H1 (cell line): ENCODE results near the gene MCEMP1. TPM values are rescaled to one million over a fixed set of nuclear protein-coding genes. Genes with fewer than 3 reads are reported as not detected.

Experiments
- BRCA1 ChIP-seq: IDR thresholded peaks from 2 replicates; pipeline ENCODE4 v1.6.1; 2012; ENCODE audit warnings: low read depth, low read length, improper control_type of control experiment
- CHD1 ChIP-seq: IDR thresholded peaks from 2 replicates; pipeline ENCODE4 v1.6.1; 2012; ENCODE audit warnings: low read depth, low read length, improper control_type of control experiment
- CTBP2 ChIP-seq: IDR thresholded peaks from 2 replicates; pipeline ENCODE4 v1.7.0; 2011; ENCODE audit warnings: borderline replicate concordance, mild to moderate bottlenecking, moderate library complexity, mixed read lengths, low read length; ENCODE audit not compliant: insufficient read depth, insufficient read length
- CTCF ChIP-seq, 3 experiments: IDR thresholded peaks; 1 replicate in 2 of 3; 2 replicates in 1 of 3; pipeline versions ENCODE4 v1.5.1 to v1.6.1; 2011; ENCODE audit warnings: low read length in 3 of 3, mild to moderate bottlenecking in 3 of 3, inconsistent platforms in 2 of 3, low read depth in 1 of 3, moderate library complexity in 1 of 3; ENCODE audit not compliant: insufficient read depth in 1 of 3; ENCODE audit errors: control extremely low read depth in 1 of 3
- JUND ChIP-seq: IDR thresholded peaks from 2 replicates; pipeline ENCODE4 v1.6.1; 2011; ENCODE audit warnings: mild to moderate bottlenecking, improper control_type of control experiment, low read length
- RXRA ChIP-seq: IDR thresholded peaks from 2 replicates; pipeline ENCODE4 v1.6.1; 2011; ENCODE audit warnings: low read depth, mild to moderate bottlenecking, low read length, moderate library complexity; ENCODE audit not compliant: insufficient read depth
- polyA plus RNA-seq, 7 experiments: library from polyadenylated mRNA; depleted of rRNA in 3 of 7; stranded (reverse) in 5 of 7; unstranded in 2 of 7; fragments of >200 nt in 5 of 7; fragments of 200-250 nt in 2 of 7; gene quantifications; 1 replicate in 5 of 7; 2 replicates in 1 of 7; 4 replicates in 1 of 7; pipeline versions ENCODE4 v1.2.1 to v1.2.3, GENCODE V29; 2011 to 2013; ENCODE audit warnings: missing spikeins in 2 of 7, mixed read lengths in 2 of 7
- total RNA-seq: library from RNA; stranded (reverse); fragmentation: NEBNext Ultra II Directional; extraction: Animal tissue kit (Norgen Biotek cat#: 25700); gene quantifications from 2 replicates; pipeline ENCODE4 v1.2.1, GENCODE V29; 2021

Gene MCEMP1
- total and polyA plus RNA-seq, 2 of the 8 experiments (the other 6 are each of a cell fraction or from before 2014, with no cell fraction given): not detected

- TF ChIP-seq CHD1 (no peak), RXRA (no peak), JUND (no peak), CTBP2 (no peak), CTCF (IDR thresholded peaks at IDR 0.05; ENCODE audit: control extremely low read depth in 1 of 3, insufficient read depth in 1 of 3, low read depth in 1 of 3, low read length in 3 of 3) (no peak), BRCA1 (no peak)
Measured at GRCh38 chr19:7687177-7687576, 10.3 kb downstream of the MCEMP1 start (continued).
